Panc1 (cell line): ENCODE data around the gene ASL. TPM values are rescaled to one million over a fixed set of nuclear protein-coding genes. Genes with fewer than 3 reads are reported as not detected.
"Not testable (repeated sequence)": the region's sequence is repeated elsewhere in the genome, so short reads cannot be mapped to it uniquely, and the experiment has no call there.

Experiments
- ATAC-seq: fragments of 200-7000 bp; cut with Tn5 transposase; 2 replicates; pipeline ENCODE4 v1.9.1; 2020; ENCODE audit warnings: mild to moderate bottlenecking, moderate library complexity
- BruUV-seq: library from RNA; stranded (reverse); fragments of 400-500 nt; replicated peaks from 2 replicates; lab custom pipeline; 2021; lab: Mats Ljungman, UMichigan
- CTCF ChIA-PET: fragments of 300-600 bp; sonication (Branson Sonifier 250); formaldehyde crosslinking; loops from one replicate; lab custom pipeline; 2022; ENCODE audit warnings: antibody characterized with exemption; lab: Charles Lee
- POLR2A ChIA-PET: fragments of 300-600 bp; sonication (Branson Sonifier 250); formaldehyde crosslinking; loops from one replicate; lab custom pipeline; 2022; ENCODE audit warnings: antibody characterized with exemption; lab: Charles Lee
- DNase-seq: peaks from one replicate; pipeline ENCODE4 v3.0.0-alpha.2; 2010; ENCODE audit warnings: low read depth, low spot score
- H3K27ac ChIP-seq: 2 replicates; pipeline ENCODE4 v1.5.1; 2011; ENCODE audit warnings: mild to moderate bottlenecking, low read length, inconsistent platforms
- H3K27me3 ChIP-seq: fragments of 200-500 bp; sonication (Bioruptor generic); 2 replicates; pipeline ENCODE4 v1.6.0; 2014; ENCODE audit warnings: low read length, inconsistent platforms; ENCODE audit not compliant: control insufficient read depth, insufficient read depth
- H3K36me3 ChIP-seq: fragments of 200-500 bp; sonication (Bioruptor generic); 2 replicates; pipeline ENCODE4 v1.5.1; 2014; ENCODE audit warnings: inconsistent platforms, mild to moderate bottlenecking, low read length, moderate library complexity; ENCODE audit not compliant: control insufficient read depth, insufficient read depth
- H3K4me1 ChIP-seq: 2 replicates; pipeline ENCODE4 v1.5.1; 2011; ENCODE audit warnings: inconsistent platforms, mild to moderate bottlenecking, low read length, moderate library complexity; ENCODE audit not compliant: control insufficient read depth, insufficient read depth
- H3K4me3 ChIP-seq, 2 experiments: 2 replicates each; pipeline ENCODE4 v1.5.1; 2011 to 2012; ENCODE audit warnings: low read depth in 2 of 2, low read length in 2 of 2, mild to moderate bottlenecking in 2 of 2, inconsistent platforms in 1 of 2, moderate library complexity in 1 of 2
- H3K9me3 ChIP-seq: fragments of 200-500 bp; sonication (Bioruptor generic); 2 replicates; pipeline ENCODE4 v1.5.1; 2014; ENCODE audit warnings: low read depth, mild to moderate bottlenecking, inconsistent platforms, low read length, moderate library complexity; ENCODE audit not compliant: control insufficient read depth, insufficient read depth
- CTCF ChIP-seq: fragments of 450-650 bp; IDR thresholded peaks from 2 replicates; pipeline ENCODE4 v1.5.1; 2017; ENCODE audit warnings: mild to moderate bottlenecking
- POLR2AphosphoS5 ChIP-seq: IDR thresholded peaks from 2 replicates; pipeline ENCODE4 v1.6.1; 2012; ENCODE audit warnings: mild to moderate bottlenecking, low read depth, low read length, moderate library complexity
- REST ChIP-seq, 2 experiments: IDR thresholded peaks; 2 replicates each; pipeline ENCODE4 v1.6.1; 2011 to 2012; ENCODE audit warnings: low read depth in 2 of 2, control low read depth in 1 of 2, low read length in 1 of 2, mild to moderate bottlenecking in 1 of 2, moderate library complexity in 1 of 2; ENCODE audit not compliant: insufficient read depth in 1 of 2
- SIN3A ChIP-seq: IDR thresholded peaks from 2 replicates; pipeline ENCODE4 v1.6.1; 2012; ENCODE audit warnings: low read depth, mild to moderate bottlenecking, low read length, moderate library complexity, borderline replicate concordance; ENCODE audit not compliant: insufficient read depth
- TCF7L2 ChIP-seq: IDR thresholded peaks from 2 replicates; pipeline ENCODE4 v1.6.1; 2011; ENCODE audit warnings: mild to moderate bottlenecking, low read depth, low read length, inconsistent platforms
- in situ Hi-C: cut with HindIII; loops from 2 replicates; pipeline ENCODE4 v1.10.0; 2016; ENCODE audit warnings: low sequenced_read_pairs, low pct_unique_long_range_greater_than_20kb
- intact Hi-C: fragments of 100-400 bp; cut with micrococcal nuclease; formaldehyde crosslinking; loops from one replicate; pipeline ENCODE4 v1.10.0; 2022; ENCODE audit not compliant: unreplicated experiment
- total RNA-seq: library from RNA; stranded (reverse); gene quantifications from one replicate; pipeline ENCODE4 v1.2.1, GENCODE V29; 2021; ENCODE audit not compliant: unreplicated experiment

Gene ASL
- total RNA-seq, 1 experiment from 2014 or later: 34.3 TPM

- intact Hi-C loops: loop anchor here (10.0 kb wide), 1 partner anchor 91 kb away; no protein-coding TSS in a partner anchor
- H3K9me3 ChIP-seq, DNase-seq, H3K27me3 ChIP-seq, ATAC-seq, BruUV-seq, H3K36me3 ChIP-seq, POLR2A ChIA-PET, CTCF ChIA-PET, in situ Hi-C loops, H3K27ac ChIP-seq, H3K4me3 ChIP-seq: not testable (repeated sequence)
- peaks cover 15% of the 10 kb centered on the region for H3K4me1 ChIP-seq
Observed at GRCh38 chr7:66125781-66126352, 50.2 kb downstream of the ASL start.

GRCh38 chr7:66127172-66127571 lies 51.6 kb downstream of the ASL start:
- peaks cover 15% of the 10 kb centered on the region for H3K4me1 ChIP-seq
- H3K9me3 ChIP-seq, in situ Hi-C loops, POLR2A ChIA-PET, CTCF ChIA-PET, H3K4me3 ChIP-seq, H3K36me3 ChIP-seq, DNase-seq, ATAC-seq, BruUV-seq, H3K27me3 ChIP-seq, H3K27ac ChIP-seq: not testable (repeated sequence)
- intact Hi-C loops: loop anchor here (10.0 kb wide), 1 partner anchor 92 kb away; no protein-coding TSS in a partner anchor

GRCh38 chr7:66138994-66139752 lies 63.6 kb downstream of the ASL start:
- no TSS peak for BruUV-seq
- no peak for ATAC-seq
- TF ChIP-seq CTCF: no peak
- TF ChIP-seq TCF7L2: no peak
- no peak for TF ChIP-seq POLR2AphosphoS5
- TF ChIP-seq REST (IDR thresholded peaks at IDR 0.05; ENCODE audit: insufficient read depth in 1 of 2, low read depth in 2 of 2, low read length in 1 of 2): no peak
- TF ChIP-seq SIN3A: no peak
- ChIA-PET CTCF (no interaction called here), POLR2A (interaction anchor here (0.6 kb wide), 1 partner anchor 9 kb away, joined by 10 read pairs; no protein-coding TSS in a partner anchor)
- peaks cover 15% of the 10 kb centered on the region for H3K36me3 ChIP-seq
- in situ Hi-C loops (no loop called here), intact Hi-C loops (no loop called here)
- no peaks in the 10 kb centered on the region for H3K4me1 ChIP-seq
- no peak overlapping the region for H3K27ac ChIP-seq
- no peaks in the 10 kb centered on the region for H3K27me3 ChIP-seq
- H3K4me3 ChIP-seq: no peak overlapping the region
- no peaks in the 10 kb centered on the region for H3K9me3 ChIP-seq
- no peak for DNase-seq
